Bladder microvascular endothelial cell (primary cell): ENCODE measurements around the gene FBXO33. TPM values are rescaled to one million over a fixed set of nuclear protein-coding genes. Genes with fewer than 3 reads are reported as not detected.

Source experiments
- total RNA-seq: library from RNA; depleted of rRNA; stranded (reverse); fragments of >200 nt; gene quantifications from 2 replicates; pipeline ENCODE4 v1.2.3, GENCODE V29; 2014

The FBXO33 gene, protein sequence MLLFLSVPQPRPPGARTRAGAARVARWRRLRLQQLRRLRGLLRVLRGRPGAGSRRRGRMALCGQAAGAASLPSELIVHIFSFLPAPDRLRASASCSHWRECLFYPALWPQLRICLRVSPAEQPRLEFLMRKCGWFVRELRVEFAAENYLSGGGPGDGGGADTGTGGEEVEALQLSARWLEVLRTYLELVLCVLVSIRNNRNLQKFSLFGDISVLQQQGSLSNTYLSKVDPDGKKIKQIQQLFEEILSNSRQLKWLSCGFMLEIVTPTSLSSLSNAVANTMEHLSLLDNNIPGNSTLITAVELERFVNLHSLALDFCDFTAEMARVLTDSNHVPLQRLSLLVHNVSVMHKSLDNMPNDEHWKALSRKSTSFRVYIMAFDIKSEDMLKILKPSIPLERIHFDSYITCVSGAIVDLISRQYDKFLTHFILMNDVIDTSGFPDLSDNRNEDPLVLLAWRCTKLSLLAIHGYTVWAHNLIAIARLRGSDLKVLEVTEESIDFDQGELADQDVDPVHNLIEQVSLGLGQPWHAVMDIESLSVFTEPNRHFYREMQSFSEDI
- total RNA-seq: 16.4 and 16.9 TPM in 2 replicates

DNA sequence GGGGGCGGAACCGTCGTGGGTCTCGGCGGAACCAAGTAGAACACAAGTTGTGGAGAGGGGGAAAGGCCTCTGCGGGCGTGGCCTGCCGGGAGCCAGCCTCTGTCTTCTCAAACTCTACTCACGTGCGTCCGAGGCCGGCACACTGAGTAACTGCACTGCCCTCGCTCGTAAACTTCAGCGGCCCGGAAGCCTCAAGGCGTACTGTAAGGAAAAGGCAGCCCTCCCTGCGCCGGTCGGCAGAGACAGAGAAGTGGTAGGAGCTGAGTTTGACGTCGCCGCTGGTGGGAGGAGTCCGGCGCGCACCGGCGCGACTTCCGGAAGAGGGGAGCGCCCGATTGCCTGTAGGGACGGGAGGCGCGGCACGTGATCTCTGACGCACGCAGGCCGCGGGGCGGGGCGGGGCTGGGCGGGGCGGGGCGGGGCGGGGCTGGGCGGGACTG, at the start of gene FBXO33:
Gene FBXO33, minus strand, starts transcription at position 255 of the 440 bp plus-strand sequence. CDS start 271 bp downstream, outside the sequence.

Other genes with a start within 250 kb of the FBXO33 start
- gene MIA2, start 198.5 kb downstream of the FBXO33 start, total RNA-seq: 9.2 and 17.6 TPM in 2 replicates